Karpas-422 (cell line): Measurements from ENCODE around the gene STK32B. TPM values are rescaled to one million over a fixed set of nuclear protein-coding genes. Genes with fewer than 3 reads are reported as not detected.

Experiments
- DNase-seq: peaks from one replicate; pipeline ENCODE4 v3.0.0-alpha.2; 2015
- H2AFZ ChIP-seq: fragments of 200-600 bp; sonication (generic); 2 replicates; pipeline ENCODE4 v1.6.1; 2014; ENCODE audit warnings: antibody characterized with exemption, low read length, mixed read lengths
- H3K27ac ChIP-seq: fragments of 200-600 bp; sonication (generic); 2 replicates; pipeline ENCODE4 v1.5.1; 2014; ENCODE audit warnings: mild to moderate bottlenecking, low read length, moderate library complexity
- H3K27me3 ChIP-seq: fragments of 200-600 bp; sonication (generic); 2 replicates; pipeline ENCODE4 v1.6.1; 2014; ENCODE audit warnings: low read length, mixed read lengths
- H3K36me3 ChIP-seq: fragments of 200-600 bp; sonication (generic); 2 replicates; pipeline ENCODE4 v1.6.1; 2014; ENCODE audit warnings: low read length, mixed read lengths; ENCODE audit not compliant: insufficient read depth
- H3K4me1 ChIP-seq: fragments of 200-600 bp; sonication (generic); 2 replicates; pipeline ENCODE4 v1.6.1; 2014; ENCODE audit warnings: mild to moderate bottlenecking, low read length, mixed read lengths
- H3K4me2 ChIP-seq: fragments of 200-600 bp; sonication (generic); 2 replicates; pipeline ENCODE4 v1.6.1; 2014; ENCODE audit warnings: low read length, low read depth, mild to moderate bottlenecking; ENCODE audit not compliant: poor library complexity, severe bottlenecking
- H3K4me3 ChIP-seq: fragments of 200-600 bp; sonication (generic); 2 replicates; pipeline ENCODE4 v1.5.1; 2014; ENCODE audit warnings: mild to moderate bottlenecking, antibody characterized with exemption, low read length, mixed read lengths
- H3K79me2 ChIP-seq: fragments of 200-600 bp; sonication (generic); 2 replicates; pipeline ENCODE4 v1.6.1; 2014; ENCODE audit warnings: mild to moderate bottlenecking, low read length, mixed read lengths
- H3K9ac ChIP-seq: fragments of 200-600 bp; sonication (generic); 2 replicates; pipeline ENCODE4 v1.6.0; 2014; ENCODE audit warnings: low read length
- H3K9me2 ChIP-seq: fragments of 200-600 bp; sonication (generic), shearing (Covaris generic); replicated peaks from 2 replicates; pipeline ENCODE4 v1.6.0; 2014; ENCODE audit warnings: mild to moderate bottlenecking, low read length, moderate library complexity; ENCODE audit not compliant: insufficient read depth
- H3K9me3 ChIP-seq: fragments of 300-700, 200-600 bp; sonication (generic); 2 replicates; pipeline ENCODE4 v1.6.1; 2014; ENCODE audit warnings: low read length, mixed read lengths
- H4K20me1 ChIP-seq: fragments of 200-600 bp; sonication (generic); 2 replicates; pipeline ENCODE4 v1.6.1; 2014; ENCODE audit warnings: mild to moderate bottlenecking, antibody characterized with exemption, low read length, low read depth; ENCODE audit not compliant: insufficient read depth
- total RNA-seq: library from RNA; depleted of rRNA; stranded (reverse); fragments of >200 nt; shearing (Covaris generic); gene quantifications from 2 replicates; pipeline ENCODE4 v1.2.3, GENCODE V29; 2014; ENCODE audit warnings: low replicate concordance

STK32B gene
- total RNA-seq, 1 experiment from 2014 or later, result not detected

- no peak overlapping the region for H2AFZ ChIP-seq
- no peaks in the 10 kb centered on the region for H3K9me3 ChIP-seq
- H3K79me2 ChIP-seq, result no peaks in the 10 kb centered on the region
- H3K27me3 ChIP-seq, result no peaks in the 10 kb centered on the region
- H3K27ac ChIP-seq, result no peak overlapping the region
- H3K9me2 ChIP-seq, result no peaks in the 10 kb centered on the region
- no peaks in the 10 kb centered on the region for H4K20me1 ChIP-seq
- no peak for DNase-seq
- no peaks in the 10 kb centered on the region for H3K36me3 ChIP-seq
- no peak overlapping the region for H3K4me3 ChIP-seq
- no peaks in the 10 kb centered on the region for H3K4me1 ChIP-seq
- no peak overlapping the region for H3K4me2 ChIP-seq
- no peak overlapping the region for H3K9ac ChIP-seq
Observed at GRCh38 chr4:5444918-5445517, 393.7 kb downstream of the STK32B start.

- no peak overlapping the region for H3K4me3 ChIP-seq
- no peak overlapping the region for H3K9ac ChIP-seq
- no peaks in the 10 kb centered on the region for H3K4me1 ChIP-seq
- no peaks in the 10 kb centered on the region for H3K36me3 ChIP-seq
- no peaks in the 10 kb centered on the region for H3K9me2 ChIP-seq
- no peaks in the 10 kb centered on the region for H3K79me2 ChIP-seq
- no peaks in the 10 kb centered on the region for H4K20me1 ChIP-seq
- no peak overlapping the region for H3K27ac ChIP-seq
- no peaks in the 10 kb centered on the region for H3K27me3 ChIP-seq
- H3K4me2 ChIP-seq, result no peak overlapping the region
- no peak for DNase-seq
- no peak overlapping the region for H2AFZ ChIP-seq
- H3K9me3 ChIP-seq, result no peaks in the 10 kb centered on the region
Observed at GRCh38 chr4:5446595-5447226, 395.4 kb downstream of the STK32B start.

- Histone ChIP-seq H3K9ac (no peak overlapping the region), H3K27me3 (no peaks in the 10 kb centered on the region), H3K4me1 (no peaks in the 10 kb centered on the region), H3K27ac (no peak overlapping the region), H3K9me2 (no peaks in the 10 kb centered on the region), H4K20me1 (no peaks in the 10 kb centered on the region), H3K79me2 (no peaks in the 10 kb centered on the region), H3K36me3 (no peaks in the 10 kb centered on the region), H3K9me3 (no peaks in the 10 kb centered on the region), H3K4me3 (no peak overlapping the region), H2AFZ (no peak overlapping the region), H3K4me2 (no peak overlapping the region)
- DNase-seq, result no peak
Observed at GRCh38 chr4:5447755-5448154, 396.5 kb downstream of the STK32B start.

GRCh38 chr4:5448221-5448620, 396.9 kb downstream of the STK32B start:
- no peaks in the 10 kb centered on the region for H3K9me3 ChIP-seq

GRCh38 chr4:5451243-5451642, 400.0 kb downstream of the STK32B start:
- no peaks in the 10 kb centered on the region for H3K4me1 ChIP-seq
- no peak overlapping the region for H3K4me2 ChIP-seq
- no peaks in the 10 kb centered on the region for H3K9me2 ChIP-seq
- no peak overlapping the region for H3K27ac ChIP-seq
- no peak overlapping the region for H2AFZ ChIP-seq
- no peak overlapping the region for H3K4me3 ChIP-seq
- no peaks in the 10 kb centered on the region for H3K27me3 ChIP-seq
- H3K36me3 ChIP-seq, result no peaks in the 10 kb centered on the region
- DNase-seq, result no peak
- no peak overlapping the region for H3K9ac ChIP-seq
- no peaks in the 10 kb centered on the region for H3K9me3 ChIP-seq
- no peaks in the 10 kb centered on the region for H4K20me1 ChIP-seq
- no peaks in the 10 kb centered on the region for H3K79me2 ChIP-seq

More at GRCh38 chr4:5448221-5448620, 396.9 kb downstream of the STK32B start:
- Histone ChIP-seq H3K27ac (no peak overlapping the region), H3K36me3 (no peaks in the 10 kb centered on the region), H3K9me2 (no peaks in the 10 kb centered on the region), H2AFZ (no peak overlapping the region), H3K4me1 (no peaks in the 10 kb centered on the region), H3K4me2 (no peak overlapping the region), H3K79me2 (no peaks in the 10 kb centered on the region), H3K9ac (no peak overlapping the region), H3K27me3 (no peaks in the 10 kb centered on the region), H4K20me1 (no peaks in the 10 kb centered on the region), H3K4me3 (no peak overlapping the region)
- no peak for DNase-seq

- no peak for DNase-seq
- no peaks in the 10 kb centered on the region for H3K79me2 ChIP-seq
- H3K9me3 ChIP-seq, result no peaks in the 10 kb centered on the region
- no peaks in the 10 kb centered on the region for H3K27me3 ChIP-seq
- H3K36me3 ChIP-seq, result no peaks in the 10 kb centered on the region
- no peak overlapping the region for H3K4me2 ChIP-seq
- H3K27ac ChIP-seq, result no peak overlapping the region
- no peaks in the 10 kb centered on the region for H4K20me1 ChIP-seq
- no peak overlapping the region for H3K9ac ChIP-seq
- no peak overlapping the region for H2AFZ ChIP-seq
- no peak overlapping the region for H3K4me3 ChIP-seq
- no peaks in the 10 kb centered on the region for H3K9me2 ChIP-seq
- no peaks in the 10 kb centered on the region for H3K4me1 ChIP-seq
Observed at GRCh38 chr4:5452156-5452555, 400.9 kb downstream of the STK32B start.

GRCh38 chr4:5455003-5455585, 403.8 kb downstream of the STK32B start:
- Histone ChIP-seq H3K9me2 (no peaks in the 10 kb centered on the region), H3K27me3 (no peaks in the 10 kb centered on the region), H2AFZ (no peak overlapping the region), H3K9me3 (no peaks in the 10 kb centered on the region), H4K20me1 (no peaks in the 10 kb centered on the region), H3K4me1 (no peaks in the 10 kb centered on the region), H3K4me3 (no peak overlapping the region), H3K27ac (no peak overlapping the region), H3K9ac (no peak overlapping the region), H3K79me2 (no peaks in the 10 kb centered on the region), H3K4me2 (no peak overlapping the region), H3K36me3 (no peaks in the 10 kb centered on the region)
- no peak for DNase-seq

- no peak for DNase-seq
- Histone ChIP-seq H3K9ac (no peak overlapping the region), H3K9me2 (no peaks in the 10 kb centered on the region), H3K9me3 (no peaks in the 10 kb centered on the region), H4K20me1 (no peaks in the 10 kb centered on the region), H3K4me2 (no peak overlapping the region), H3K79me2 (no peaks in the 10 kb centered on the region), H3K36me3 (no peaks in the 10 kb centered on the region), H3K27ac (no peak overlapping the region), H3K4me3 (no peak overlapping the region), H2AFZ (no peak overlapping the region), H3K4me1 (no peaks in the 10 kb centered on the region), H3K27me3 (no peaks in the 10 kb centered on the region)
Observed at GRCh38 chr4:5456296-5456845, 405.1 kb downstream of the STK32B start.
